HG03354 (cell line): ENCODE measurements around the gene RNF43.

ENCODE experiments used
- ATAC-seq: cut with Tn5 transposase; IDR thresholded peaks from one replicate; pipeline ENCODE4 v1.9.1; 2021; ENCODE audit warnings: mild to moderate bottlenecking; ENCODE audit not compliant: unreplicated experiment, poor library complexity, severe bottlenecking

RNF43 gene

GRCh38 chr17:58369214-58370031 lies 47.9 kb downstream of the RNF43 start:
- no peak for ATAC-seq

DNA sequence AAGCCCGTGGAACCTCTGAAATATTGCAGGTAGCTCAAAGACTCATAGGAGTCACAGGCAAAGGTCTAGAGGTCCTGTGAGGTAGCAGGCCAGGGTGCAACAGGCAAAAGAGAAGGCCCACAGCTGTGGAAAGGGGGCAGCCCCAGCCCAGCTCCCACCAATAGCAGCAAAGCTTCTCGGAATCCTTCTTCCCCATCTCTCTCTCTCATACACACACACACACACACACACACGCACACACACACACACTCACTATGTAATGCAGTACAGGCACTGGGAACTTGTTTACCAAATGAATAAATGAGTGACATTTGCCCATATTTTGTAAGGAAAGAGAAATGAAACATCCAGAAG lies 48.5 kb downstream of the RNF43 start:
- ATAC-seq: no peak
